Glutamatergic neuron (in vitro differentiated cells): ENCODE data around the gene TMEM123. TPM values are rescaled to one million over a fixed set of nuclear protein-coding genes. Genes with fewer than 3 reads are reported as not detected.

ENCODE experiments used
- DNase-seq: peaks from one replicate; pipeline ENCODE4 v3.0.0; 2022
- H3K27ac Mint-ChIP-seq: one replicate; pipeline ENCODE4 v1.8.0; 2020; ENCODE audit warnings: mild to moderate bottlenecking, mixed read lengths, inconsistent platforms; ENCODE audit not compliant: unreplicated experiment
- H3K27me3 Mint-ChIP-seq: one replicate; pipeline ENCODE4 v1.8.0; 2020; ENCODE audit warnings: mild to moderate bottlenecking, moderate library complexity, mixed read lengths, inconsistent platforms; ENCODE audit not compliant: unreplicated experiment
- H3K36me3 Mint-ChIP-seq: one replicate; pipeline ENCODE4 v1.8.0; 2020; ENCODE audit warnings: mild to moderate bottlenecking, mixed read lengths, inconsistent platforms; ENCODE audit not compliant: unreplicated experiment
- H3K4me1 Mint-ChIP-seq: one replicate; pipeline ENCODE4 v1.8.0; 2020; ENCODE audit warnings: mild to moderate bottlenecking, low read depth, mixed read lengths, inconsistent platforms; ENCODE audit not compliant: unreplicated experiment
- H3K4me3 Mint-ChIP-seq: one replicate; pipeline ENCODE4 v1.8.0; 2020; ENCODE audit warnings: mild to moderate bottlenecking, mixed read lengths, inconsistent platforms; ENCODE audit not compliant: unreplicated experiment
- H3K9me3 Mint-ChIP-seq: one replicate; pipeline ENCODE4 v1.8.0; 2020; ENCODE audit warnings: mild to moderate bottlenecking, moderate library complexity, mixed read lengths, inconsistent platforms; ENCODE audit not compliant: unreplicated experiment
- CTCF ChIP-seq: fragments of 200-600 bp; sonication (generic); IDR thresholded peaks from one replicate; pipeline ENCODE4 v1.5.0; 2021; ENCODE audit not compliant: partially characterized antibody, unreplicated experiment
- total RNA-seq: library from RNA; stranded (reverse); fragmentation: NEBNext Ultra II Directional; extraction: Animal tissue kit (Norgen Biotek cat#: 25700); gene quantifications from one replicate; pipeline ENCODE4 v1.2.1, GENCODE V29; 2021; ENCODE audit not compliant: unreplicated experiment

TMEM123 gene
- total RNA-seq, 1 donor from 2014 or later = 18.1 TPM

- no peak overlapping the region for H3K4me3 Mint-ChIP-seq
- H3K27me3 Mint-ChIP-seq = no peaks in the 10 kb centered on the region
- no peak for DNase-seq
- H3K9me3 Mint-ChIP-seq = no peaks in the 10 kb centered on the region
- TF ChIP-seq CTCF = no peak
- H3K4me1 Mint-ChIP-seq = no peaks in the 10 kb centered on the region
- H3K36me3 Mint-ChIP-seq = peaks cover 10% of the 10 kb centered on the region
- no peak overlapping the region for H3K27ac Mint-ChIP-seq
Measured at GRCh38 chr11:102368472-102368871, 84.1 kb downstream of the TMEM123 start.

- H3K4me1 Mint-ChIP-seq = no peaks in the 10 kb centered on the region
- H3K27ac Mint-ChIP-seq = no peak overlapping the region
Measured at GRCh38 chr11:102367364-102367763, 85.2 kb downstream of the TMEM123 start.

GRCh38 chr11:102364991-102365390 is 87.6 kb downstream of the TMEM123 start:
- Mint-ChIP-seq H3K4me3 (no peak overlapping the region), H3K27me3 (peaks cover 2% of the 10 kb centered on the region), H3K27ac (no peak overlapping the region), H3K36me3 (peaks cover 17% of the 10 kb centered on the region), H3K9me3 (peaks cover 6% of the 10 kb centered on the region), H3K4me1 (no peaks in the 10 kb centered on the region)
- DNase-seq = no peak
- no peak for TF ChIP-seq CTCF

More at GRCh38 chr11:102367364-102367763, 85.2 kb downstream of the TMEM123 start:
- Mint-ChIP-seq H3K36me3 (peaks cover 10% of the 10 kb centered on the region), H3K9me3 (no peaks in the 10 kb centered on the region), H3K27me3 (no peaks in the 10 kb centered on the region), H3K4me3 (no peak overlapping the region)
- no peak for TF ChIP-seq CTCF
- no peak for DNase-seq

GRCh38 chr11:102361086-102362031 is 91.2 kb downstream of the TMEM123 start:
- no peaks in the 10 kb centered on the region for H3K4me1 Mint-ChIP-seq
- peaks cover 6% of the 10 kb centered on the region for H3K9me3 Mint-ChIP-seq
- peaks cover 12% of the 10 kb centered on the region for H3K36me3 Mint-ChIP-seq
- no peak for DNase-seq
- H3K27ac Mint-ChIP-seq = no peak overlapping the region
- no peak for TF ChIP-seq CTCF
- H3K4me3 Mint-ChIP-seq = no peak overlapping the region
- peaks cover 2% of the 10 kb centered on the region for H3K27me3 Mint-ChIP-seq

GRCh38 chr11:102360681-102361080 is 91.9 kb downstream of the TMEM123 start:
- no peak overlapping the region for H3K4me3 Mint-ChIP-seq
- peaks cover 2% of the 10 kb centered on the region for H3K27me3 Mint-ChIP-seq
- DNase-seq = no peak
- peaks cover 6% of the 10 kb centered on the region for H3K9me3 Mint-ChIP-seq
- H3K4me1 Mint-ChIP-seq = no peaks in the 10 kb centered on the region
- TF ChIP-seq CTCF = no peak
- H3K36me3 Mint-ChIP-seq = peaks cover 14% of the 10 kb centered on the region
- no peak overlapping the region for H3K27ac Mint-ChIP-seq
